ENCODE measurements around the gene EIF4E1B.

EIF4E1B gene

GRCh38 chr5:176685010-176685409 lies 54.5 kb downstream of the EIF4E1B start:
- Histone ChIP-seq H3K9ac (ENCODE audit: low read depth in 1 of 2, low read length in 2 of 2) (no peak overlapping the region), H3K27ac (ENCODE audit: low read depth, low read length) (no peak overlapping the region), H3K36me3 (ENCODE audit: control insufficient read depth in 1 of 2, insufficient read depth in 2 of 2, low read length in 2 of 2) (no peaks in the 10 kb centered on the region), H3K9me3 (ENCODE audit: control insufficient read depth in 1 of 2, low read length in 2 of 2) (no peaks in the 10 kb centered on the region), H3K4me1 (ENCODE audit: control insufficient read depth in 1 of 2, insufficient read depth in 2 of 2, low read length in 2 of 2) (no peaks in the 10 kb centered on the region), H3K4me3 (ENCODE audit: low read depth in 1 of 2, low read length in 2 of 2) (no peak overlapping the region), H3K27me3 (ENCODE audit: control insufficient read depth in 1 of 2, insufficient read depth in 2 of 2, low read length in 2 of 2) (peaks cover 12 to 26% of the 10 kb centered on the region in 2 donors)

GRCh38 chr5:176687247-176687646 lies 56.8 kb downstream of the EIF4E1B start:
- Histone ChIP-seq H3K9ac (ENCODE audit: low read depth in 1 of 2, low read length in 2 of 2) (no peak overlapping the region), H3K27me3 (ENCODE audit: control insufficient read depth in 1 of 2, insufficient read depth in 2 of 2, low read length in 2 of 2) (peaks cover 10 to 12% of the 10 kb centered on the region in 2 donors), H3K36me3 (ENCODE audit: control insufficient read depth in 1 of 2, insufficient read depth in 2 of 2, low read length in 2 of 2) (no peaks in the 10 kb centered on the region), H3K27ac (ENCODE audit: low read depth, low read length) (no peak overlapping the region), H3K4me1 (ENCODE audit: control insufficient read depth in 1 of 2, insufficient read depth in 2 of 2, low read length in 2 of 2) (peaks cover 1 to 3% of the 10 kb centered on the region in 2 donors), H3K4me3 (ENCODE audit: low read depth in 1 of 2, low read length in 2 of 2) (no peak overlapping the region), H3K9me3 (ENCODE audit: control insufficient read depth in 1 of 2, low read length in 2 of 2) (no peaks in the 10 kb centered on the region)

- Histone ChIP-seq H3K9me3 (ENCODE audit: control insufficient read depth in 1 of 2, low read length in 2 of 2) (no peaks in the 10 kb centered on the region), H3K4me1 (ENCODE audit: control insufficient read depth in 1 of 2, insufficient read depth in 2 of 2, low read length in 2 of 2) (peaks cover 6 to 9% of the 10 kb centered on the region in 2 donors), H3K27me3 (ENCODE audit: control insufficient read depth in 1 of 2, insufficient read depth in 2 of 2, low read length in 2 of 2) (peaks cover 9 to 12% of the 10 kb centered on the region in 2 donors), H3K4me3 (ENCODE audit: low read depth in 1 of 2, low read length in 2 of 2) (no peak overlapping the region), H3K27ac (ENCODE audit: low read depth, low read length) (no peak overlapping the region), H3K36me3 (ENCODE audit: control insufficient read depth in 1 of 2, insufficient read depth in 2 of 2, low read length in 2 of 2) (no peaks in the 10 kb centered on the region), H3K9ac (ENCODE audit: low read depth in 1 of 2, low read length in 2 of 2) (no peak overlapping the region)
These were observed 57.4 kb downstream of the EIF4E1B start for GRCh38 chr5:176687881-176688280.

- Histone ChIP-seq H3K9me3 (ENCODE audit: control insufficient read depth in 1 of 2, low read length in 2 of 2) (no peaks in the 10 kb centered on the region), H3K4me3 (ENCODE audit: low read depth in 1 of 2, low read length in 2 of 2) (no peak overlapping the region), H3K27me3 (ENCODE audit: control insufficient read depth in 1 of 2, insufficient read depth in 2 of 2, low read length in 2 of 2) (peaks cover 8 to 10% of the 10 kb centered on the region in 2 donors), H3K36me3 (ENCODE audit: control insufficient read depth in 1 of 2, insufficient read depth in 2 of 2, low read length in 2 of 2) (no peaks in the 10 kb centered on the region), H3K4me1 (ENCODE audit: control insufficient read depth in 1 of 2, insufficient read depth in 2 of 2, low read length in 2 of 2) (peaks cover 14 to 19% of the 10 kb centered on the region in 2 donors), H3K9ac (ENCODE audit: low read depth in 1 of 2, low read length in 2 of 2) (no peak overlapping the region), H3K27ac (ENCODE audit: low read depth, low read length) (no peak overlapping the region)
These were observed 60.4 kb downstream of the EIF4E1B start for GRCh38 chr5:176690911-176691310.

GRCh38 chr5:176691524-176691923 lies 61.0 kb downstream of the EIF4E1B start:
- peaks cover 14 to 19% of the 10 kb centered on the region in 2 donors for H3K4me1 ChIP-seq (ENCODE audit: control insufficient read depth in 1 of 2, insufficient read depth in 2 of 2, low read length in 2 of 2)
- H3K36me3 ChIP-seq (ENCODE audit: control insufficient read depth in 1 of 2, insufficient read depth in 2 of 2, low read length in 2 of 2): no peaks in the 10 kb centered on the region
- H3K4me3 ChIP-seq (ENCODE audit: low read depth in 1 of 2, low read length in 2 of 2): no peak overlapping the region
- no peaks in the 10 kb centered on the region for H3K9me3 ChIP-seq (ENCODE audit: control insufficient read depth in 1 of 2, low read length in 2 of 2)
- H3K9ac ChIP-seq (ENCODE audit: low read depth in 1 of 2, low read length in 2 of 2): no peak overlapping the region
- no peak overlapping the region for H3K27ac ChIP-seq (ENCODE audit: low read depth, low read length)
- H3K27me3 ChIP-seq (ENCODE audit: control insufficient read depth in 1 of 2, insufficient read depth in 2 of 2, low read length in 2 of 2): peaks cover 8 to 10% of the 10 kb centered on the region in 2 donors

GRCh38 chr5:176692326-176692725 lies 61.9 kb downstream of the EIF4E1B start:
- peaks cover 10% of the 10 kb centered on the region in 2 donors for H3K27me3 ChIP-seq (ENCODE audit: control insufficient read depth in 1 of 2, insufficient read depth in 2 of 2, low read length in 2 of 2)
- peaks cover 14 to 19% of the 10 kb centered on the region in 2 donors for H3K4me1 ChIP-seq (ENCODE audit: control insufficient read depth in 1 of 2, insufficient read depth in 2 of 2, low read length in 2 of 2)
- H3K27ac ChIP-seq (ENCODE audit: low read depth, low read length): no peak overlapping the region
- no peak overlapping the region for H3K9ac ChIP-seq (ENCODE audit: low read depth in 1 of 2, low read length in 2 of 2)
- H3K36me3 ChIP-seq (ENCODE audit: control insufficient read depth in 1 of 2, insufficient read depth in 2 of 2, low read length in 2 of 2): no peaks in the 10 kb centered on the region
- peak overlapping the region; percentile 5 to 34 for H3K4me3 ChIP-seq (ENCODE audit: low read depth in 1 of 2, low read length in 2 of 2)
- no peaks in the 10 kb centered on the region for H3K9me3 ChIP-seq (ENCODE audit: control insufficient read depth in 1 of 2, low read length in 2 of 2)

- Histone ChIP-seq H3K27ac (ENCODE audit: low read depth, low read length) (no peak overlapping the region), H3K4me1 (ENCODE audit: control insufficient read depth in 1 of 2, insufficient read depth in 2 of 2, low read length in 2 of 2) (peaks cover 14 to 19% of the 10 kb centered on the region in 2 donors), H3K9ac (ENCODE audit: low read depth in 1 of 2, low read length in 2 of 2) (no peak overlapping the region), H3K9me3 (ENCODE audit: control insufficient read depth in 1 of 2, low read length in 2 of 2) (no peaks in the 10 kb centered on the region), H3K36me3 (ENCODE audit: control insufficient read depth in 1 of 2, insufficient read depth in 2 of 2, low read length in 2 of 2) (no peaks in the 10 kb centered on the region), H3K27me3 (ENCODE audit: control insufficient read depth in 1 of 2, insufficient read depth in 2 of 2, low read length in 2 of 2) (peaks cover 10% of the 10 kb centered on the region in 2 donors), H3K4me3 (ENCODE audit: low read depth in 1 of 2, low read length in 2 of 2) (peak overlapping the region; percentile 5 to 34)
These were observed 62.5 kb downstream of the EIF4E1B start for GRCh38 chr5:176692839-176693476.

- no peak overlapping the region for H3K27ac ChIP-seq (ENCODE audit: low read depth, low read length)
- peaks cover 10% of the 10 kb centered on the region in 2 donors for H3K27me3 ChIP-seq (ENCODE audit: control insufficient read depth in 1 of 2, insufficient read depth in 2 of 2, low read length in 2 of 2)
- H3K4me3 ChIP-seq (ENCODE audit: low read depth in 1 of 2, low read length in 2 of 2): peak overlapping the region in 1 of 2 donors; percentile 34
- no peaks in the 10 kb centered on the region for H3K9me3 ChIP-seq (ENCODE audit: control insufficient read depth in 1 of 2, low read length in 2 of 2)
- no peaks in the 10 kb centered on the region for H3K36me3 ChIP-seq (ENCODE audit: control insufficient read depth in 1 of 2, insufficient read depth in 2 of 2, low read length in 2 of 2)
- H3K9ac ChIP-seq (ENCODE audit: low read depth in 1 of 2, low read length in 2 of 2): no peak overlapping the region
- H3K4me1 ChIP-seq (ENCODE audit: control insufficient read depth in 1 of 2, insufficient read depth in 2 of 2, low read length in 2 of 2): peaks cover 14 to 19% of the 10 kb centered on the region in 2 donors
These were observed 63.0 kb downstream of the EIF4E1B start for GRCh38 chr5:176693477-176693851.

GRCh38 chr5:176694146-176694545 lies 63.7 kb downstream of the EIF4E1B start:
- H3K36me3 ChIP-seq (ENCODE audit: control insufficient read depth in 1 of 2, insufficient read depth in 2 of 2, low read length in 2 of 2): no peaks in the 10 kb centered on the region
- no peaks in the 10 kb centered on the region for H3K9me3 ChIP-seq (ENCODE audit: control insufficient read depth in 1 of 2, low read length in 2 of 2)
- H3K4me3 ChIP-seq (ENCODE audit: low read depth in 1 of 2, low read length in 2 of 2): no peak overlapping the region
- H3K4me1 ChIP-seq (ENCODE audit: control insufficient read depth in 1 of 2, insufficient read depth in 2 of 2, low read length in 2 of 2): peaks cover 14 to 19% of the 10 kb centered on the region in 2 donors
- no peak overlapping the region for H3K27ac ChIP-seq (ENCODE audit: low read depth, low read length)
- no peak overlapping the region for H3K9ac ChIP-seq (ENCODE audit: low read depth in 1 of 2, low read length in 2 of 2)
- H3K27me3 ChIP-seq (ENCODE audit: control insufficient read depth in 1 of 2, insufficient read depth in 2 of 2, low read length in 2 of 2): peaks cover 10% of the 10 kb centered on the region in 2 donors

GRCh38 chr5:176694631-176695030 lies 64.2 kb downstream of the EIF4E1B start:
- H3K27me3 ChIP-seq (ENCODE audit: control insufficient read depth in 1 of 2, insufficient read depth in 2 of 2, low read length in 2 of 2): peaks cover 10% of the 10 kb centered on the region in 2 donors
- peaks cover 14 to 19% of the 10 kb centered on the region in 2 donors for H3K4me1 ChIP-seq (ENCODE audit: control insufficient read depth in 1 of 2, insufficient read depth in 2 of 2, low read length in 2 of 2)
- no peak overlapping the region for H3K27ac ChIP-seq (ENCODE audit: low read depth, low read length)
- H3K9me3 ChIP-seq (ENCODE audit: control insufficient read depth in 1 of 2, low read length in 2 of 2): no peaks in the 10 kb centered on the region
- no peaks in the 10 kb centered on the region for H3K36me3 ChIP-seq (ENCODE audit: control insufficient read depth in 1 of 2, insufficient read depth in 2 of 2, low read length in 2 of 2)
- no peak overlapping the region for H3K9ac ChIP-seq (ENCODE audit: low read depth in 1 of 2, low read length in 2 of 2)
- H3K4me3 ChIP-seq (ENCODE audit: low read depth in 1 of 2, low read length in 2 of 2): no peak overlapping the region
